NCI-H146 treated with DMSO at 0.1 percent for 48 hours (cell line): ENCODE measurements around the gene AGO1.
"Not testable (repeated sequence)": the region's sequence is repeated elsewhere in the genome, so short reads cannot be mapped to it uniquely, and the experiment has no call there.

Experiments
- DNase-seq: peaks from one replicate; lab custom pipeline; 2025; ENCODE audit not compliant: unreplicated experiment; lab: John Stamatoyannopoulos, UW

Gene AGO1

DNA sequence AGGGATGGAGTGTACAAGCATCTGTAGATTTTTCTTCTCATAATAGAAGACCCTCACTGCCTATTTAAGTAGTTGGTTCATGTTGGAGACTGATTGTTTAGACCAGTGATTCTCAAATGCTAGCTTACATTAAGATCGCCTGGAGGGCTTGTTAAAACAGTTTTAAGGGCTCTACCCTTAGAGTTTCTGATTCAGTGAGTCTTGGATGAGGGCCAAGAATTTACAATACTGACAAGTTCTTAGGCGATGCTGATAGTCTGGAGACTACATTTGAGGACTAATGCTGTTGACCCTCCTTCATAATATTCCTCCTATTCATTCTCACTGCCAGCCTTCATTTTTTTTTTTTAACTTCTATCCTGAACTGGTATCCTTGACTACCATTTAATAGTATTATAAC lies 32.7 kb downstream of the AGO1 start:
- DNase-seq = no peak

- DNase-seq = no peak
Observed at GRCh38 chr1:35923791-35924221, 40.8 kb downstream of the AGO1 start.

- no peak for DNase-seq
Observed at GRCh38 chr1:35924838-35925237, 41.8 kb downstream of the AGO1 start.

DNA sequence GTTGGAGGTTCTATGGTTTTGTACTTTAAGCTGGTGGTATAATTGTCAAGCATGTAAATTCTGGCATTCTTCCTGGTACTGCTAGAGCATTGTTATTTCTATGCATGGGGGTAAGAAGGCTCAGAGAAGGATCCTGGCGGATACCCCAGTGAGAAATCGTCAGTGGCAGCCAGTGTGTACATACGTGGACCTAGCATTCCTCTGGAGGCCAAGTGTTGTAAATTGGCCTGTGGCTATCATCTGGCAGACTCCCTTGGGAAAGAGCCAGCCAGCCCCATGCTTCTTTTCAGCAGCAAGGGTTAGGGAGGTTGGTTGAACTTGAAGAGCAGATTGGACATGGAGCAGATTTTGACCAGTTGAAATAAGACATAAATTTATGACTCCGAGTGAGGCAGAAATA lies 42.7 kb downstream of the AGO1 start:
- no peak for DNase-seq

- no peak for DNase-seq
Observed at GRCh38 chr1:35927472-35927871, 44.5 kb downstream of the AGO1 start.

GRCh38 chr1:35929730-35930592 lies 47.0 kb downstream of the AGO1 start:
- DNase-seq = no peak

DNA sequence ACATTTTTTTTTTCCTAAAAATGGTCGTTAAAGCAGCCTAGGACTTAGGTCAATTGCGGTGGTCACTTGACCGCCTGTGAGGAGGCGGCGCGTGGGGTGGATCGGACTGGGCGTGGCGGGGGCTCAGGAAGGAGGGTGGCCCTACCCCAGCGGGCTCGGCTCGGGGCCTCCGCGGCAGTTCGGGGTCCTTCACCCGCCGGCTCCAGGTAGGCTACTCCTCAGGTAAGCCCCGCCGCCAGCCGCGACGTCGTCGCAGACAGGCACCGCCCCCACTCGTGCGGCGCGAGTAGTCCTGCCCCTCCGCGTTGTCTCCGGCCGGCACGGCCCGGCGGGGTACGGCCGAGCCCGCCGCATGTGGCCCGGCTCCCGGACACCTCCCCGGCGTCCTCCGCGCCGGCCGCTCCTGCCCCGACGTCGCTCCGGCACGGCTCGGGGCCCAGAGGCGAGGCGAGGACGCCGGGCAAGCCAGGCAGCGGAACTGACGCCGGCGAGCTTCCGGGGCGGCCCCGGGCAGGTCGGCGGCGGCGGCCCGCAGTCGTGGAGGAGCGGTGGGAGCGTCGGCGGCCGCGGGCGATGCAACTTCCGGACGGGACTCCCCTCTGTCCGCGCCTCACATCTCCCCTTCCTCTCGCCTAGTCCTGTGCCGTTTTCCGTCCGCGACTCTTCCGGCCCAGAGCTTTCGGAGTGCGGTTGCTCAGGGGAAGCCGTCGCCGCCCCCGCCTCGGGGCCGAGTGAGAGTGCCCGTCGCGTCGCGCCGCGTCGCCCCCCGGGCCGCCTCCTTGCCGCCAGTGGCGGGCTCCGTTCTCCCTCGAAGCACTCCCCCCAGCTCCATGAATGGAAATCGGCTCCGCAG lies 47.8 kb downstream of the AGO1 start, which contains the start of gene AGO3:
Gene AGO3 (plus strand): TSS at position 513 of the 853 bp plus-strand sequence. CDS start 322 bp downstream, at position 835.
- peak; percentile 61 for DNase-seq

- DNase-seq = no peak
Observed at GRCh38 chr1:35931446-35932157, 48.6 kb downstream of the AGO1 start.

DNA sequence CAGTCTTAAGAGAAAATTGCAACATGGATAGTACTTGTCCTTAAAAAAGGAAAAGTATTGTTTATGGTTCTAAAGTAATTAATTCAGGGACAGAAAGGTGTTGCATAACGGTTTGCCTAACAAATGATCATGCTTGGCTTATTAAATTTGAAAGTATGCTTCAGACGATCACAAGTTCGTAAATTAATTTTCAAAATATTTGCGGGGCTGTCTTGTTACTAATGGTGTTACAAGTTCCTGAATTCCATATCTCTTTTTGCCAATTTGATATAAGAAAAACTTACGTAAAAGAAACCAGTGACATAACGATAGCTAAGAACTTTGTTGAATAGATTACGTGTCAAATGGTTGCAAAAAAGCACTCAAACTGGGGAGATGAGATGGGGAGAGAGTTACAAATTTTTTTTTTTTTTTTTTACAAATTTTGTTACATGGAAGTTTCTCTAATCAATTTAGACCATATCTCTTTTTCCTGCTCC lies 49.2 kb downstream of the AGO1 start:
- no peak for DNase-seq

GRCh38 chr1:35932941-35933340 lies 49.9 kb downstream of the AGO1 start:
- no peak for DNase-seq

DNA sequence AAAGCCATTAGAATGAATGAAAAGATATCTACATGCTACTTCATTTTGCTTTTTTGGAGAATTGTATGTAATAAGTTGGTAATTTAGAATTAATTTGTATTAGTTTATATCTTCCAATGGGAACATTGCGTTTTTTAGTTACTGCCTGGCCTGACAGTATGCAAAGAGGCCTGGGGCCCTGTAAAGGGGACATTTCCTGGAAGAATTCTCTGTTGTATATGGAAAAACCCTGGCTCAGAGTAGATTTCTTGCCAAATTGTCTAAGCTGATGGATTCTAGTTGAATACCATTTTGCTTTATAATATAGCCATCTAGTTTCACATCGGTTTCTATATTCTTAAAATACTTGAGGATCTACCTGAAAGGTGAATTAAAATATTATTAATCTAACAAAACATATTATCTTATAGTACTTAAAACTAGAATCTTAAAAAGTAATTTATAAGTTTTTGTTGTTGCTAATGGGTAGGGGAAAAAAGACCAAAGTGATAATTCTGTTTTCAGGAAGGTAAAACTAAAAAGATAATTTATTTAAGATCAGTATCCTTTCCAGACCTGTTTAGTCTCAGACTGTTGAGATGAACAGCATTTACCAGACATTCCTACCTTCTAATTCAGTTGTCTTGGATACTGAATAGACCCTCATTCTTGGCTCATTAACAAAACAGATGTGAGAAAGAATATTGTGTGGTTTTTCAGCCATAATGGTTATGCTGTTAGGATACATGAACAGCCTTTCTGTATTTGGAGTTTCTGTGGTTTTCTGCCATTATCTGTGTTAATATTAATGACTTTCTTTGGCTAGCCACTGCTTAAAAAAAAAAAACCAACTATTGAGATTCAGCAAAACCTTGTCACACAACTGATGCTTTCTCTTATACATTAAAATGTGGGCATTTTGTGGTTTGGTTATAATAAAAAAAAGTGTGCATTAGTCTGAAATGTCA lies 52.7 kb downstream of the AGO1 start:
- no peak for DNase-seq

- no peak for DNase-seq
Observed at GRCh38 chr1:35936838-35937237, 53.8 kb downstream of the AGO1 start.

DNA sequence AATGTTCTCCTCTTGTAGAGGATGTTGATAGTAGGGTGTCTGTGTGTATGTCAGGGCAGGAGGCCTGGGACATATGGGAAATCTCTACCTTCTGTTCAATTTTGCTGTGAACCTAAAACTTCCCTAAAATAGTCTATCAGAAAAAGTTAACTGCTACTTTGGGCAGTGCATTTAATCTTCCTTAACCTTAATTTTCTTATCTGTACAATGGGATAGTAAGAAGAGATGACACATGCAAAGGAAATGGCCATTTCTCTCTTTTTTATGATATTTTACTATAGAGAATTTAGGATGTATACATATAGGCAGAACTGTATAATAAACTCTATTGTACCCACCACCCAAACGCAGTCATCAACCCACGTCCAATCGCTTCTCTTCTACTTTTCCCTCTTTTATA lies 56.5 kb downstream of the AGO1 start:
- no peak for DNase-seq

GRCh38 chr1:35945327-35945726 lies 62.3 kb downstream of the AGO1 start:
- no peak for DNase-seq

GRCh38 chr1:35947547-35947946 lies 64.5 kb downstream of the AGO1 start:
- no peak for DNase-seq

DNA sequence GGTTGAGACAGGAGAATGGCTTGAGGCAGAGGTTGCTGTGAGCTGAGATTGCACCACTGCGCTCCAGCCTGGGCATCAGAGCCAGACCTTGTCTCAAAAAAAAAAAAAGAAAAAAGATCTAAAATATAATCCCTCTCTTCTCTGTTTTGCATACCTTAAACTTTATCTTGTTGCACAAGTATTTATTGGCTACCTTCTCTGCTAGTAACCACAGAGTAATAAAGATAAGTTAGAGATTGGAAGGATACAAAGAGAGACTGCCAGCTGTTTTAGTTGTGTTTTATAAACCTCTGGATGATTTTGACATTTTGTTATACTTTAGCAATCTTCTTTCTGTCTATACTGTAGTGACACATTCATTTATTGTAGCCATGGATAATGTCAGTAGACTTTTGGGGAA lies 75.5 kb downstream of the AGO1 start:
- DNase-seq = no peak

DNA sequence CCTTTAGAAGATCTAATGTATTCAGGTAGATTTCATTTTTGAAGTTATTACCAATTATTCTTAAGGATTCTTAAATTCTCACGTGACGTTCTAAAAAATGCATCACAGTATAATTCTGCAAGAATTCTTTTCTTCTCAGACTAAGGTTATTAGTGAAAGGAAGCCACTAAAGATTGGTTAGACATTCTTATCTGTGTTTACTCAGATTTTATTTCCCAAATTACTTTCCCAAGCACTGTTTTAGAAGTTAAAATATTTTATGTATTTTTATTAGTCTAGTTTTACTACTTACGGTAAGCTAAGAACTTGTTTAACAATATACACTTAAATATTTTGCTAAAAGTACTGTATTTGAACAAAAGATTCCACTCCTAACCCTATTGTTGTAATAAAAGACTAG lies 76.3 kb downstream of the AGO1 start:
- no peak for DNase-seq

DNA sequence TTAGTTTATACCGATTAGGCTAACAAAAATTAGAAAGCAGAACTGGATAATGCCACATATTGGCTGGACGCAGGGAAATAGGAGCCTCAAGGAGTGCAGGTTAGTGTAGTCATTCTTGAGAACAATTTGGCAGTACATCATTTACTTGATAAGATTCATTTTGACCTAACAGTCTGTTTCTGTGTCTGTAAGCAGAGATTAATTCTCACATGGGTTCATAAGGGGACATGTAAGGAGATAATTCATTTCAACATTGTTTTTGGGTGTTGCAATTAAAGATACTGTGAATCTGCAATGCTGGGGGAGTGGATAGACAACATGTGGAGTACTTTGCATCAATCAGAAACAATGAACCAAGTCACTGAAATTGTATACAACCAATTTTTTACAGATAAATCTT lies 79.9 kb downstream of the AGO1 start:
- no peak for DNase-seq

- not testable (repeated sequence) for DNase-seq
Observed at GRCh38 chr1:35964277-35964676, 81.3 kb downstream of the AGO1 start.

DNA sequence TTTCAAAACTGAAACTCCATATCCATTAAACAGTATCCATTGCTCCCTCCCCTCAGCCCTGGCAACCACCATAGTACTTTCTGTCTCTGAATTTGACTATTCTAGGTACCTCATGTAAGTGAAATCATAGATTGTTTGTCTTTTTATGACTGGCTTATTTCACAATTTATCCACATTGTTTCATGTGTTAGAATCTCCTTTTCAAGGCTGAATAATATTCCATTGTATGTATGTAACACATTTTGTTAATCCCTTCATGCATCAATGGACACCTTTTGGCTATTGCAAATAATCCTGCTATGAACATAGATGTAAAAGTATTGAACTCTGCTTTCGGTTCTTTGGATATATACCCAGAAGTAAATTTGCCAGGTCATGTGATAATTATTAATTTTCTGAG lies 85.4 kb downstream of the AGO1 start:
- DNase-seq = no peak
